ENCODE measurements around the gene TLCD1.
A peak's percentile ranks its signal among the peaks of the same experiment; 100 is the strongest.

Gene TLCD1, protein sequence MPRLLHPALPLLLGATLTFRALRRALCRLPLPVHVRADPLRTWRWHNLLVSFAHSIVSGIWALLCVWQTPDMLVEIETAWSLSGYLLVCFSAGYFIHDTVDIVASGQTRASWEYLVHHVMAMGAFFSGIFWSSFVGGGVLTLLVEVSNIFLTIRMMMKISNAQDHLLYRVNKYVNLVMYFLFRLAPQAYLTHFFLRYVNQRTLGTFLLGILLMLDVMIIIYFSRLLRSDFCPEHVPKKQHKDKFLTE

DNA sequence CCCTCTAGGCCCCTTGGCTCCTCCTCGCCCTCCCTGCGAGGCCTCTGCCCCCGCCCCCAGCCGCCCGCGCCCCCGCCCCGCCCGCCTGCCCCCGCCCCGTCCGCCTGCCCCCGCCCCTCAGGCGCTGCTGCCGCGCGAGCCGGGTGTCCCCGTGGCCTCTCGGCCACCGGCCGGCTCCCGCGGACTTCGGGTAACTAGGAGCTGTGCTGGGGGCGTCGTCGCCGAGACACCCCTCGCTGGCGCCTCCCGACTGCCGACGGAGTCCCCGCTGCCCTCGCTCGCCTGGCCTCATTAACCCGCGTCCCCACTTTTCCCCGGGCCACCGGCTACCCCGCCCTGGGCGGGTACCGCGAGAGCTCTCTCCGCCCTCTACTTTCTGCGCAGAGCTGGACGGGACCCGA is at the start of gene TLCD1:
TSS of gene TLCD1 (minus strand) at position 8 of the 401 bp plus-strand sequence. CDS start 136 bp downstream, outside the sequence.
- no peak for FAIRE-seq

DNA sequence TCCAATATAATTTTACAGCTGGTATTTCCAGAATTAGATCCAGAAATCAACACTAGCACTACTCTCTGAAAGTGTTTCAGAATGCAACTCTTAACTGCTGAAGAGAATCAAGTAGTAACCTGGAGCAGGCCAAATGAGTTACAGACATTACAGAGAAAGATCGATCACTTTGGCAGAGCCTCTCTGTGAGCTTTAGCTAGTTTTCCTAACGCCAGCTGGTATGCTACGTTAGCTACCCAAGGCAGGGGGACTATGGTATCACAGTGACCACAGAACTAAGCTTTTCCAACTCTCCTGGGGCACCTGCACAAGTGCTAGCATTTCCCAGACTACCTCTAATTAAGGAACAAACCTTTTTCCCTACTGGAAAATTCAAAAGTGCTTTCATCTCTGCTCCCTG is 48.2 kb upstream of the TLCD1 start:
- no peak for FAIRE-seq

DNA sequence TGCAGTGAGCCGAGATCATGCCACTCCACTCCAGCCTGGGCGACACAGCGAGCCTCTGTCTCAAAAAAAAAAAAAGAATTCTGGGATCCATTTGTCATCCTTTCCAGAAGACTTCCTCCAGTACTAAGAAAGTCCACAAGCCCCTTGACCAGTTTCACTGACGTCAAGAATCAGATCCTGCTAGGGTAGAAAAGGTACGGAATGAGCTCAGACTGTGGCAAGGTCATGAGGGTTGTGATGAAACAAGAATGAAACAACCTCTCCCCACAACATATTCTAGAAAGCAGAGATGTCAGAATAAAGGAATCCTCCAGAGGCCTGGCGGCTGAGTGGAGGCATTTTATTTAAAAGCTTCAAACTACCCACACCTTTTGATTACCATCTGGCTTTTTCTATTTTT is 47.7 kb upstream of the TLCD1 start:
- no peak for FAIRE-seq

DNA sequence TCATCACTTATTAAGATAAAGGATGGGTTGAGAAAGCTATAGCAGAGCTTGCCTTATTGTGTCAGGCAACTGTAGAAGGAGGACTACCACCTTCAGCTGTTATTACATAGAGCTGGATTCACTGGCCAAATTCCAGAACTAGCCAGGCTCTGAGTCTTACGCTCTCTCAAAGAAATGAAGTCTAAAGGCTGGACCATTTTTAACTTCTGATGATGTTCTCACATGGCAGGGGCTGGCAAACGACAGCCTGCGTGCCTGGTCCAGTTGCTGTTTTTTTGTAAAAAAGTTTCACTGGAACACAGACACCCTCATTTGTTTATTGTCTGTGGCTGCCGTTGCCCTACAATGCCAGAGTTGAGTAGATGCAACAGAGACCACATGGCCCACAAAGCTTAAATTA is 39.0 kb upstream of the TLCD1 start:
- FAIRE-seq, result no peak

DNA sequence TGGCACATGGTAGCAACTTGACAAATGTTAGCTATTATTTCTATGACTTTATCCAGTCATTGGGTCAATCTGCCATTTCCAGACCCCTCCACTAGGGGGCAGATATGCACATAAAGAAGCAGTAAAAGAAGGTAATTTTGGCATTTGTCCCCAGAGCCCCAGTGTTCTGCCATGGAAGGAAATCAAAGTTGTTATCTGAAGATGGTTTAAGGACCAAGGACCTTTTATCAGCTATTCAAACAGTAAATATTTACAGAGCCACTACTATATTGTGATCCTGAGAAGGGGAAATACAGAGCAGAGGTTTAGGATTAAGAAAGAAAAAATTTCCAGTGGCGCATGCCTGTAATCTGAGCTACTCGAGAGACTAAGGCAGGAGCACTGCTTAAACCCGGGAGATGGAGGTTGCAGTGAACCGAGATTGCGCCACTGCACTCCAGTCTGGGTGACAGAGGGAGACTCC is 37.8 kb upstream of the TLCD1 start:
- no peak for FAIRE-seq

DNA sequence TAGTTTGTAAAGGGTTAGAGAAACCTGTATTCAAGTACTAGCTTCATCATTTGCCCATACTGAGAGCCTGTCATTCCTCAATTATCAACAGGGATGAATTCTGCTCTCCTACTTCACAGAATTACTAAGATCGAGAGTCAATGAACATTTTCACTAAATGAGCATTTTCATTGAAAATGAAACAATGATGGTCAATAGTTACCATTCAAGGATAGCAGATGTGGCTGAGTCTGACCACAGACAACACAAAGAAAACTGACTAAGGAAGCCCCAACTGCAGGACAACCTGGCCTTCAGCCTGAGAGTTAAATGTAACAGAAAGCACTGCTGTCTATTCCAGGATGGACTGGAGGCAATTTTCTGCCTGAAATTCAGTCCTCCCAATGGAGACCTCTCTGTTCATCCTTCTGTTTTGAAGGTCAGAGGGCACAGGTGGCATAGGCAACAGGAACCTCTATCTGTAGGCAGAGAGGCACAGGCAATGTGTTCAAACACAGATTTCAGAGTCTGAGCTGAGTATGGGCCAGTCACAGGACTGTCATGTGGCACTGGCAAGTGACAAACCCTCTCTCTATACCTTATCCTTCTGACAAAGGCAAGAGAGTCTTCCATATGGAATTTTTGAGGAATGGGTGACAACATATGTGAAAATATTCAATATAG is 37.2 kb upstream of the TLCD1 start:
- no peak for FAIRE-seq

DNA sequence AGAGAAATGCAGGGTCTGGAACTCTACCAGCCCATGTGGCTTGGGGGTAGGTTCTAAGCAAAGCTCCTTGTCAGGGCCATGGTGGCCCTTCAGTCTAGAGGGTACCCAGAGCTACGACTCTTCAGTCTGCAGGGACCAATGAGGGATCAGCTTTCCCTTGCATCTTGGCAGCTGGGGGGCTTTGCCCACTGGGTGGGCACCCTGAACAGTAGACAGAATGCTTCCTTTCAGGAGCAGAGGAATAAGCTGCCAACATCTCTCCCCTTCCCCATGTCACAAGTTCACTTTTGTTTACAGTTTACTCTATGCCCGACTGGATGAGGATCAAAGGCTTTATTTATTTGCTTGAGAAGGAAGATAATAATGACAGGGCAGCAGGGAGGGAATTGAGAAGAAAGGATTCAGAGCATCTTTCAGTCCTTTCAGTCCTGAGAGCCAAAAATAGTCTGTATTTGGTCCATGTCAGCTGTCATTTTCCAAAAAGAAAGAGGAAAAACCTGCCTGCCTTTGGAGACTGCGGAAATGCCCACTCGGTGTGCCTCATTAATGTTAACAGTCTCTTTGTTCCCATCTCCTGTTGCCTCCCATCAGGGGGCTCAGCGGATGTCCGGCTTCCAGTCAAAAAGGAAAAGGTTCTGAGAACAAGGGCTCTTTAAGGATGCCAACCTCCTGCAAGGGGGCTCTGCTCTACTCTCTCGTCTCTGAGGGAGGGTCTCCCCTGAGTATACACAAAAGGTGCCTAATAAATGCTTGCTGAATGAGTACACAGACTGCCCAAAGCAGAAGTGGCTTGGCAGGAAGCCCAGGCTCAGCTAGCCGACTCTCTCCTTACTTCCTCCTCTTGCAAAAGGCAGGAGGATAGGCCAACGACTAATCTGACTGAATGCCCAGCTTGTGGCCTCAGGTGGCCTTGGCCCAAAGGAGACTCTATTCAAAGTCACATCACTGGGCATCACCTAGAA is 34.8 kb upstream of the TLCD1 start:
- FAIRE-seq, result no peak

DNA sequence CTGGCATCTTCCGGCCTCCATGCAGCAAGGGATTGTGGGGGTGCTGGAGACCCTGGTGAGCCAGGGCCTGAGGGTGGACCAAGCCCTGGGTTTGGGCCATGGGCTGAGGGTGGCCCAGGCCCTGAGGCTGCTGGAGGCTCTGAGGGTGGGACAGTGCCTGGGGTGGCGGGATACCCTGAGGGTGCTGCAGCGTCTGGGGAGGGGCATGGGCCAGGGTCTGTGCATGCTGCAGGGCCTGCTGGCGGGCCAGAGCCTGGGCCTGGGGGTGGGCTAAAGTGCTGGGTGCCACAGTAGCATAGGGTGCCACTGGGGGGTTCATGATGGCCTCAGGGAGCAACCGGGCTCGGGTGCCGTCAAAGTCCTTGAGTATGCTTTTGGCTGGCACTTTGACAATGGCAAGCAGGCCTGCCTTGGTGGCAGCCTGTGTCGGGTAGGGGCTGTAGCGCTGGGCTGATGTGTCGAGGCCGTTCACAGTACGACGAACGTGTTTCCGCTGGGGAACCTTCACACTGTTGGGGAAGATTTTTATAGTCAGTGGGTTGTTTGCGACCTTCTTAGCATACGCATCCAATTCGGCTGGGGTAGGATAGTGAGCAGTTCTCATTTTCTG is 33.3 kb upstream of the TLCD1 start:
- FAIRE-seq, result no peak

DNA sequence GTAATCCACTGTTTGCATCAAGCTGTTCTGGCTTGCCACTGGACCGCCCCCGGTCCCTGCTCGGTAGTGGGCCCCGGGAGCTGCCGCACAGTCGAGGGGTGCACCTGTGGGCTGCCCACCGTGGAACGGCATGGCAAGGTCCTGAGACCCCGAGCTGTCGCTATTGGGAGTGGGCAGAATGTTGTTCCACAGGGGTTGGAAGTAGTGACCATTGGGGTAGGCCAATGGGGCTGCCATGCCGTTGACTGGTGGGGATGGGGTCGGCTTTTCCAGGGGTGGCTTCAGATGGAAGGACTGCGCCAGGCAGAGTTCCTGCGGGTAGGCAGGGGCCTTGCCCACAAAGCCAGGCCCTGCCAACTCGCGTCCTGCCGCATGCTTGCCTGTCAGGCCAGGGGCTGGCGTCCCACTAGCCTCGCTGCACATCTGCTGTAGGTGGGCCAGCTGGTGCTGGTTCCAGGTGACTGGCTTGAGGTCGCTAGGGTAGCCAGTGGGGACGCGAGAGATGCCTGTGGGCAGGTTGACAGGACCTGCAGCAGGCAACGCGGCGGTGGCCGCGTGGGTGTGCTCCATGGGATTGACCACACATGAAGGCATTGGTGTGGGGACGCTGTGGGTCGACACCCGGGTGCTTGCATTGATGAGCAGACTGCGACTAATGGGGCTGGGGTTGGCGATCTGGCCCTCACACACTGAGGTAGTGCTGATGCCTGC is 32.5 kb upstream of the TLCD1 start:
- FAIRE-seq, result no peak

DNA sequence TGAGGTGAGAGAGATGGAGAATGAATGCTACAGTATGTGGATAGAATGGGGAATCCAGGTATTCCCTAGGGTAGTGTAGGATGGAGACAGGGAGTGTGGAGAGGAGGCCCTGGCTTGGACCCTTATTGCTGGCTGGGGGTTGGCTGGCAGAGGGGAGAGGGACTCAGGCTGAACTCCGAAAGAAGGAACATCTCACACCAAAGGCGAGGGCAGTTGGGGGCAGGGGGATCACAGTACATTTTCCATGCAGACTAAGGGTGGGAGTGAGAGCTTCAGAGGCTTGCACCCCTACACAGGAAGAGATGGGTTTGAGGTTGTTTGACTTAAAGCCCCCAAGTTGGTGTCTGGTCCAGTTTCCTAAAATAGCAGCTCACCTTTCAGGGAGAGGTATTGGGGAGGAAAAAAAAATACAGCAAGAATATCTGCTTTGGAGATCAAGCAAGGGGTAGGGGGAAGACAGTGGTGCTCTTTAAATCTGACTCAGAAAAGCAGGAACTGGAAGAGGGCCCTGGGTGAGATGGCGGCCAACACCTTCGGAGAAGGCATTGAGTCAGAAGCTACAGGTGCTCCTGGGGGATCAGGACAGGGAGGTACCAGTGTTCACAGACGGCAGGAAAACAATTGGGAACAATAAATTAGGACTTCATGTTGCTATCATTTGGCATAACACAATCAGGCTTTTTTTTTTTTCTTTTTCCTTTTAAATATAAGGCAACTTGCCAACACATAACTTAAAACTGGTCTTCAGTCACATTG is 30.2 kb upstream of the TLCD1 start:
- no peak for FAIRE-seq

DNA sequence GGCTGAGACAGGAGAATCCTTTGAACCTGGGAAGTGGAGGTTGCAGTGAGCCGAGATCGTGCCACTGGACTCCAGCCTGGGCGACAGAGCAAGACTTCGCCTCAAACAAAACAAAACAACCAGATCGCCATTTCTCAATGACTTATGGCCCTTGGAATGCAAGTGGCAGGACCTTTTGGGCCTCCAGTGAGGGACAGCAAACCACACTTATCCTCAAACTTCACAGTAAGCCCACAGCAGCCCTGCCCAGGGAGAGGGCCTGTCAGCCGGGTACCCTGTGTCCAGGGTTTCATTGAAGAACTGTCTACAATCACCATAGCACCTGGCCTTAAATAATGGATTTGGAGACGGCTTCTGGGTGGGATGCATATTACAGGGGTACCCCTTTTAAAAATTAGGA is 29.5 kb upstream of the TLCD1 start:
- no peak for FAIRE-seq

DNA sequence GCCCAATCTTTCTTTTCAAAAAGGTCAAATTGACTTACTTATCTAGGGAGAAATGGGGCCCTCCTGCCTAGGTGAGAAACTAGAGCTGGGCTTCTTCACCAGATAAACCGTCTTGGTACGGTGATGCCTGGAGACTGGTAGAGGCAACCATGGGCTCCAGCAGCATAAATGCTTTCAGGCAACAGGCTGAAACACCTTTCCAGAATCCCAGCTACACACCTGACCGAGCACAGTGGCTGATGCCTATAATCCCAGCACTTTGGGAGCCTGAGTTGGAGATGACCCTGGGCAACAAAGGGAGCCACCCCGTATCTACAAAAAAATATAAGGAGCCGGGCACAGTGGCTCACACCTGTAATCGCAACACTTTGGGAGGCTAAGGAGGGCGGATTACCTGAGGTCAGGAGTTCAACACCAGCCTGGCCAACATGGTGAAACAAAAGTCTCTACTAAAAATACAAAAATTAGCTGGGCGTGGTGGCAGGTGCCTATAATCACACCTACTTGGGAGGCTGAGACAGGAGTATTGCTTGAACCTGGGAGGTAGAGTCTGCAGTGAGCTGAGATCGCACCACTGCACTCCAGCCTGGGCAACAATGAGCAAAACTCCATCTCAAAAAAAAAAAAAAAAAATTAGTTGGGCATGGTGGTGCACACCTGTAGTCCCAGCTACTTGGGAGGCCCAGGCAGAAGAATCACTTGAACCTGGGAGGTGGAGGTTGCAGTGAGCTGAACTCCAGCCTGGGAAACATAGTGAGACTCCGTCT is 25.8 kb upstream of the TLCD1 start:
- no peak for FAIRE-seq

DNA sequence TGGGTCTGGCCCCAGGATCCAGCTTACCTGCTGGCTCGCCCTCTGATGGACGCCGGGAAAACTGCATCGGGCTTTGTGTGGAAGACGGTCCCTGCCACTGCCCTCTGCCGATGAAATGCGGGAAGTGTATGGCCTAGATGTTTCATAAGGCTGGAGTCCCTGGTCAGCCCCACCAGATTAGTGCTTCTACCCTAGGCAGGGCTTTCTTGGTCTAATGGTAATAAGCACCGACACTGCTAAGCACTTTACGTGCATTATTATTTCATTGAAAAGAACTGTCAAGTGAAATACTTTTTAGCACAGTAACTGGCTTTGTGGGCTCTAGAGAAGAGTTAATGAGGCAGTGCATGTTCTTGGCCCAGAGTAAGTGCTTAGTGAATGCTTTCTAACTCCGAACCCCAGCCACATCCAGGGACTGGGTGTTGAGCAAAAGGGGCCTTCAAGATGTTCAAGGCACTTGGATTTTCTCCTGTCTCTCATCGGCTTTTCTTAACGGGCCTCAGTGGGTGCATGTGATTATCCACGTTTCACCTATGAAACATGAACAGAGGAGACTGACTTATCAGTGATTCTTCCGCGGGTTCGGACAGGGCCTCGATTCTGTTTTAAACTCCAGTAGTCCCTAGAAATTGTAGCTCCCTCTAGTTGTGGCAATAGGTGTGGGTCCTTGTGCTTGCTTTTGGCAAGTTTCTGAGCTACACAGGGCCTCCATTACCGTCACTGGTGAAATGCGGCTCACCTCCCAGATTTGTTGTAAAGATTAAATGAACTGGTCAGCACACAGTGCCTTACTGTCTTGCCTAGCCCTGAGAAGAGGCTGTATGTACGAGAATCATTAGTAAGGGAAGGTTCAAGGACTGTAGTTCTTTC is 24.4 kb upstream of the TLCD1 start:
- FAIRE-seq, result peak; percentile 39

DNA sequence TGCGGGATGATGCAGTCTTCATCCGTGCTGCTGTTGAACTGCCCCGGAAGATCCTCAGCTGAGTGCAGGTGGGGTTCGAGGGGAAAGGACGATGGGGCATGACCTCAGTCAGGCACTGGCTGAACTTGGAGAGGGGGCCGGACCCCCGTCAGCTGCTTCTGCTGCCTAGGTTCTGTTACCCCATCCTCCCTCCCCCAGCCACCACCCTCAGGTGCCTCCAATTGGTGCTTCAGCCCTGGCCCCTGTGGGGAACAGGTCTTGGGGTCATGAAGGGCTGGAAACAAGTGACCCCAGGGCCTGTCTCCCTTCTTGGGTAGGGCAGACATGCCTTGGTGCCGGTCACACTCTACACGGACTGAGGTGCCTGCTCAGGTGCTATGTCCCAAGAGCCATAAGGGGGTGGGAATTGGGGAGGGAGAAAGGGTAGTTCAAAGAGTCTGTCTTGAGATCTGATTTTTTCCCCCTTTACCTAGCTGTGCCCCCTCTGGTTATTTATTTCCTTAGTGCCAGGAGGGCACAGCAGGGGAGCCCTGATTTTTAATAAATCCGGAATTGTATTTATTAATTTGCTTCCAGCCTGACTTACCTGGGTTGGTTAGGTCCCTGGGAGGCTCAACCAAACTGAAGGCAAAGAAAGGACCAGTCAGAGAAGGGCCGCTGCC is 23.6 kb upstream of the TLCD1 start:
- FAIRE-seq, result no peak

DNA sequence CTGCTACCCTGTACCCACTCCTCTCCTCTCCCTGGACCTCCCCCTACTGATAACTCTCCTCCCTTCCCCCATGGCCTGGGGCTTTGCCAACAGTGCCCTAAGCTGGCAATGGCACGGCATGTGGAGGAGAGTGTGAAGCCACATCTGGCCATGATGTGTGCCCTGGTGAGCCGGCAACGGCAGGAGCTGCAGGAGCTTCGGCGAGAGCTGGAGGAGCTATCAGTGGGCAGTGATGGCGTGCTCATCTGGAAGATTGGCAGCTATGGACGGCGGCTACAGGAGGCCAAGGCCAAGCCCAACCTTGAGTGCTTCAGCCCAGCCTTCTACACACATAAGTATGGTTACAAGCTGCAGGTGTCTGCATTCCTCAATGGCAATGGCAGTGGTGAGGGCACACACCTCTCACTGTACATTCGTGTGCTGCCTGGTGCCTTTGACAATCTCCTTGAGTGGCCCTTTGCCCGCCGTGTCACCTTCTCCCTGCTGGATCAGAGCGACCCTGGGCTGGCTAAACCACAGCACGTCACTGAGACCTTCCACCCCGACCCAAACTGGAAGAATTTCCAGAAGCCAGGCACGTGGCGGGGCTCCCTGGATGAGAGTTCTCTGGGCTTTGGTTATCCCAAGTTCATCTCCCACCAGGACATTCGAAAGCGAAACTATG is 23.0 kb upstream of the TLCD1 start:
- no peak for FAIRE-seq

DNA sequence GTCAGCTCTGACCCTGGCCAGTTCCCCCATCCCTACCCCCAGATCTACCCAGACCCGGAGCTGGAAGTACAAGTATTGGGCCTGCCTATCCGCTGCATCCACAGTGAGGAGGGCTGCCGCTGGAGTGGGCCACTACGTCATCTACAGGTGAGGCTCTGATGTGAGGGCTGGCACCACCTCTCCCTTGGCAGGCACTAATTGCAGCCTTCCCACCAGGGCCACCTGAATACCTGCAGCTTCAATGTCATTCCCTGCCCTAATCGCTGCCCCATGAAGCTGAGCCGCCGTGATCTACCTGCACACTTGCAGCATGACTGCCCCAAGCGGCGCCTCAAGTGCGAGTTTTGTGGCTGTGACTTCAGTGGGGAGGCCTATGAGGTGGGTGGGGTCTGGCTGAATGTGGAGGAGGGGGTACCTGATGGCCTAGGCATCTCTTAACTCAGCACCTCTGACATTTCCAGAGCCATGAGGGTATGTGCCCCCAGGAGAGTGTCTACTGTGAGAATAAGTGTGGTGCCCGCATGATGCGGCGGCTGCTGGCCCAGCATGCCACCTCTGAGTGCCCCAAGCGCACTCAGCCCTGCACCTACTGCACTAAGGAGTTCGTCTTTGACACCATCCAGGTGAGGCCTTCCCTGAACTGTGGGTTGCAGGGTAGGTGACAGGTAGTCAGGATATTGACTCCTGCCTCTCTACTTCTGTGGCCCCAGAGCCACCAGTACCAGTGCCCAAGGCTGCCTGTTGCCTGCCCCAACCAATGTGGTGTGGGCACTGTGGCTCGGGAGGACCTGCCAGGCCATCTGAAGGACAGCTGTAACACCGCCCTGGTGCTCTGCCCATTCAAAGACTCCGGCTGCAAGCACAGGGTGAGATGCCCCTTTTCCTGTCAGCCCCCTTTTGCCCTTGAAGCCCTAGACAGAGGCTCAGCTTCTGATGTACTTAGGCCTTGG is 22.0 kb upstream of the TLCD1 start:
- FAIRE-seq, result no peak

DNA sequence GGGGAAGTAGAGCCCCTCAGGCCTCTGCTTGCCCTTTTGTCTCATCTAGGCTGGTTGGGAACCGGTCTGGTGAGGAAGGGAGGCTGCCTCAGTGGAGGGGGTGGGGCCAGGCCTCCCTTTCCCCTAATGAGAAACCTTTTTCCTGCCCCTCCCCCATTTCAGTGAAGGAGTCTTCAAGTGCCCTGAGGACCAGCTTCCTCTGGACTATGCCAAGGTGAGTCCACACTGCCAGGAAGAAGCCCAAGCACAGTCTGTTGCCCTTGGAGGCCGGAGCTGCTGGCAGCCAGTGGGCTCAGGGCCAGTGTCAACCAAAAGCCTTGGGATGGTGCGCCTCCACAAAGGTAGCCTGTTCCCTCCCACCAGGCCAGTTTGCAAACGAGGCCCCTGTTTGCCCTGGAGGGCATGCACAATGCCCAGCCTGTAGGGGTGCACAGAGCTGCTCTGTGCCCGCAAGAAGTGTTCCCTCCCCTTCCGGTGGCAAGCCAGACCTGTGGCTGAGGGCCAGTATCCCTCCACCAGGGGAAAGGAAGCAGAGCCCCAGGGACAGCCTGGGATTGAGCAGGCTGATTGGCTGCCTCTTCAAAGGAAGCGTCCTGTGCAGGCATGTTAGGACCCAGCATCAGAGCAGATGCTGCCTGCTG is 21.1 kb upstream of the TLCD1 start:
- FAIRE-seq, result no peak

Measured in endometrium (tissue), 2 donors.